SU-DHL-6 (cell line): ENCODE measurements around the gene COP1.

Experiments used
- CTCF ChIP-seq: fragments of 200-600 bp; sonication (generic); IDR thresholded peaks from one replicate; pipeline ENCODE4 v1.5.1; 2017; ENCODE audit warnings: antibody characterized with exemption, mild to moderate bottlenecking, low read length, moderate library complexity; ENCODE audit not compliant: insufficient read depth, poor library complexity, severe bottlenecking
- EZH2phosphoT487 ChIP-seq: fragments of 200-600 bp; sonication (generic), shearing (Covaris generic); conservative IDR thresholded peaks from 2 replicates; pipeline ENCODE4 v1.6.1; 2018; ENCODE audit warnings: mild to moderate bottlenecking, antibody characterized with exemption, low read length, moderate library complexity, mixed read lengths

DNA sequence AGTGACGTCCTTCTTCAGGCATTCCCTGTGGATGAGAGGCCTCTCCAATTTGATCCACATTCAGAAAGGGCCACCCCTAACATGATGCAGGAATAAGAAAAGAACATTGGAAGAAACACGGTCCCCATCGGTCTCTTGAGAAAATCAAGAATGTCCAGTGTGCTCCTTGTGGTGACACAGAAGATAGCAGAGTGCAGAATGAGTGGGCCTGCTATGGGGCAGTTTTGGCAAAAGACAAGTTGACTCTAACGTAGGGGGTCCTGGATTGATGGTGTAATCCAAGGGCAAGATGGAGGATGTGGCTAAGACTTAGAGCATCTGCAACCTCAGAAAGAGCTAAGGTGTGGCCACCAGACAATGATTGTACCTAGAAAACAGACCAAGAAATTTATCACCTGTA lies 45.1 kb upstream of the COP1 start:
- no peak for TF ChIP-seq CTCF
- no peak for TF ChIP-seq EZH2phosphoT487
